Sigmoid colon (tissue), 7 donors: ENCODE data around the gene GDE1. TPM values are rescaled to one million over a fixed set of nuclear protein-coding genes. Genes with fewer than 3 reads are reported as not detected.
A peak's percentile ranks its signal among the peaks of the same experiment; 100 is the strongest.

Source experiments
- DNase-seq: peaks from one replicate; pipeline ENCODE4 v3.0.0-alpha.2; 2019
- H3K27ac ChIP-seq, 4 donors: fragments of 200-600 bp; sonication (generic); one replicate each; pipeline ENCODE4 v1.5.1; 2016 to 2019; ENCODE audit warnings: mild to moderate bottlenecking in 1 of 4
- H3K27me3 ChIP-seq, 3 donors: fragments of 200-600 bp; sonication (generic); one replicate each; pipeline ENCODE4 v1.5.1; 2019; ENCODE audit warnings: mild to moderate bottlenecking in 1 of 3
- H3K36me3 ChIP-seq, 4 donors: fragments of 200-600 bp; sonication (generic); one replicate each; pipeline ENCODE4 v1.5.1; 2016 to 2019
- H3K4me1 ChIP-seq, 4 donors: fragments of 200-600 bp; sonication (generic); one replicate each; pipeline ENCODE4 v1.5.1; 2017 to 2019
- H3K4me3 ChIP-seq, 4 donors: fragments of 200-600 bp; sonication (generic); one replicate each; pipeline ENCODE4 v1.5.1; 2017 to 2019; ENCODE audit warnings: mild to moderate bottlenecking in 2 of 4, moderate library complexity in 1 of 4
- H3K9me3 ChIP-seq, 4 donors: fragments of 200-600 bp in 3 of 4; sonication (generic) in 3 of 4; one replicate each; pipeline versions ENCODE4 v1.5.1 to v1.6.1; 2013 to 2019
- EP300 ChIP-seq, 4 donors: sonication (generic); formaldehyde crosslinking; IDR thresholded peaks; one replicate each; pipeline ENCODE4 v1.6.1; 2017; ENCODE audit warnings: antibody characterized with exemption in 4 of 4
- POLR2A ChIP-seq, 2 donors: fragments of 450-650 bp; IDR thresholded peaks; one replicate each; pipeline ENCODE4 v1.6.1; 2016; ENCODE audit warnings: antibody characterized with exemption in 2 of 2, mild to moderate bottlenecking in 2 of 2, moderate library complexity in 2 of 2
- POLR2AphosphoS5 ChIP-seq, 4 donors: sonication (generic); formaldehyde crosslinking; IDR thresholded peaks; one replicate each; pipeline ENCODE4 v1.6.1; 2017; ENCODE audit warnings: antibody characterized with exemption in 4 of 4
- WGBS, 2 donors: extraction: QIAGEN DNeasy Blood & Tissue Kit; methylation state at CpG; one replicate each; pipeline ENCODE4 v1.1.7; 2013; 5-methylcytosine and 5-hydroxymethylcytosine counted together
- intact Hi-C: fragments of 100-400 bp; cut with DNase I; formaldehyde crosslinking; loops from one replicate; pipeline ENCODE4 v1.15.1; 2023
- polyA plus RNA-seq, 3 donors: library from polyadenylated mRNA; stranded (reverse); fragments of 200-250 nt; gene quantifications; one replicate each; pipeline ENCODE4 v1.2.3, GENCODE V29; 2013
- total RNA-seq, 4 donors: library from RNA; depleted of rRNA; stranded (reverse); fragments of >200 nt; gene quantifications; one replicate each; pipeline ENCODE4 v1.1.0, GENCODE V29; 2016
- TF ChIP-seq, protein P1 (sequence below), 4 experiments: fragments of 450-650 bp in 3 of 4; fragments of 200-600 bp in 1 of 4; IDR thresholded peaks; one replicate each; pipeline ENCODE4 v1.5.1; 2016 to 2019; ENCODE audit warnings: antibody characterized with exemption in 4 of 4, mild to moderate bottlenecking in 3 of 4, moderate library complexity in 2 of 4
- donor health status: healthy with polysubstance abuse.
- donor health status: Bipolar disorder and iron deficiency.
- donor health status: healthy.

GDE1 gene
- total and polyA plus RNA-seq, 7 donors: 56.6 to 107 (median 86.5) TPM

DNA sequence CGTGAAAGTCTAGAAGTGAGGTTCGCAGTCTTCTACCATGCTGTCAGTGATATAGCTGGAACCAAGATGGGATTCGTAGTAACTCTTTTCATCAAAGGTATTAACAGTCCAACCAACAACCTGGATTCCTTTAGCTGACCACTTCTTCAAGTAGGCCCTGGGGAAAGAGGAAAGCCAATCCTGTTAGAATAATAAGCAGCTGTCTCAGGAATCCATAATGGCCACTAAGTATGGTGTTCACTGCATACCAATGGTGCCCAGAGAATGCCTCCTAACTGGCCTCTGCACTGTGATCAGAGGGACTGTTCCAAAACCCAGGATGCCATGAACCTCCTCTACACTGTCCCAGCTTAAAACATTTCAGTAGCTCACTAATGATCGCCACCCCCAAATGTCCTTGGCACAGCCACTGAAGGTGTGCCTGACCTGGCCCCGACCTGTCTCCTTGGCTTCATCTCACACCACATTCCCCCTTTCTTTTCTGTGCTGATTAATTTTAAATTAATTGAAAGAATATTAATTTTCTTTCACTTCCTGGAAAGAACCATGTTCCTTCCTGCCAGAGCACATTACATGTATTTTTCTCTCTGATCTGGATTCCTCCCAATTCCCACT is 18.3 kb downstream of the GDE1 start:
- H3K27ac ChIP-seq: no peak overlapping the region
- no peaks in the 10 kb centered on the region for H3K4me1 ChIP-seq
- H3K9me3 ChIP-seq: no peaks in the 10 kb centered on the region
- H3K4me3 ChIP-seq: no peak overlapping the region
- peaks cover 30 to 94% (median 37%) of the 10 kb centered on the region in 4 donors for H3K36me3 ChIP-seq
- intact Hi-C loops: loop anchor here (2.0 to 5.0 kb wide), 2 partner anchors 116 to 419 kb away; no protein-coding TSS in a partner anchor
- TF ChIP-seq POLR2A (IDR thresholded peaks at IDR 0.05): no peak
- TF ChIP-seq, protein P1, sequence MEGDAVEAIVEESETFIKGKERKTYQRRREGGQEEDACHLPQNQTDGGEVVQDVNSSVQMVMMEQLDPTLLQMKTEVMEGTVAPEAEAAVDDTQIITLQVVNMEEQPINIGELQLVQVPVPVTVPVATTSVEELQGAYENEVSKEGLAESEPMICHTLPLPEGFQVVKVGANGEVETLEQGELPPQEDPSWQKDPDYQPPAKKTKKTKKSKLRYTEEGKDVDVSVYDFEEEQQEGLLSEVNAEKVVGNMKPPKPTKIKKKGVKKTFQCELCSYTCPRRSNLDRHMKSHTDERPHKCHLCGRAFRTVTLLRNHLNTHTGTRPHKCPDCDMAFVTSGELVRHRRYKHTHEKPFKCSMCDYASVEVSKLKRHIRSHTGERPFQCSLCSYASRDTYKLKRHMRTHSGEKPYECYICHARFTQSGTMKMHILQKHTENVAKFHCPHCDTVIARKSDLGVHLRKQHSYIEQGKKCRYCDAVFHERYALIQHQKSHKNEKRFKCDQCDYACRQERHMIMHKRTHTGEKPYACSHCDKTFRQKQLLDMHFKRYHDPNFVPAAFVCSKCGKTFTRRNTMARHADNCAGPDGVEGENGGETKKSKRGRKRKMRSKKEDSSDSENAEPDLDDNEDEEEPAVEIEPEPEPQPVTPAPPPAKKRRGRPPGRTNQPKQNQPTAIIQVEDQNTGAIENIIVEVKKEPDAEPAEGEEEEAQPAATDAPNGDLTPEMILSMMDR (IDR thresholded peaks at IDR 0.05): no peak
- TF ChIP-seq EP300 (IDR thresholded peaks at IDR 0.05): no peak
- TF ChIP-seq POLR2AphosphoS5 (IDR thresholded peaks at IDR 0.05): no peak
- no peaks in the 10 kb centered on the region for H3K27me3 ChIP-seq
- 96% methylated on average over 5 of the region's 5 CpGs for WGBS, 2 donors
- no peak for DNase-seq

DNA sequence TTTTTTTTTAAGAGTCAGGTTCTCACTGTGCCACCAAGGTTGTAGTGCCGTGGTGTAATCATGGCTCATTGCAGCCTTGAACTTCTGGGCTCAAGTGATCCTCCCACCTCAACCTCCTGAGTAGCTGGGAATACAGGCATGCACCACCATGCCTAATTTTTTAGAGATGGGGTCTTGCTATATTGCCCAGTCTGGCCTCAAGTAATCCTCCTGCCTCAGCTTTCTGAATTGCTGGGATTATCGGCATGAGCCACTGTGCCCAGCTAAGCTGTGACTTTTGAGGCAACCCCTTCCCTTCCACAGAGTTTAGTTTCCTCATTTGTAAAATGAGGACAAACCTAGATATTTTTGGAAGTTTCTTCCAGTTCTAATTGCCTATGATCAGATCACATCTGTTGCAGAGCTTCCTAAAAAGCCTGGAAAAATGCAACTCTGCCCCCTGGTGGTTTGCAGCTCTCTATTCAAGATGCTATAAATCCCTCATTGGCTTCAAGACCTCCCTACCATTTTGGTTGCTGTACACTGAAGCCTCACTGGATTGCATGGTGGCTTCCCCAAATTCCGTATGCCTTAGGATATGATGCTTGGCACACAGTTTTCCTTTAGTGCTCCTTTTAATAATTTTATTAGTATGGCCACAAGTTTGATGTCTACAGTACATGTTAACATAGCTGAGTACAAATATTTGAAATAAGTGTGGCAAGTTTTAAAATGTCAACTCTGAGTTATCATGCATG is 19.3 kb downstream of the GDE1 start:
- WGBS, 2 donors: 87 to 96% methylated on average over 3 of the region's 3 CpGs
- no peak overlapping the region for H3K4me3 ChIP-seq
- peaks cover 30 to 89% (median 37%) of the 10 kb centered on the region in 4 donors for H3K36me3 ChIP-seq
- no peaks in the 10 kb centered on the region for H3K9me3 ChIP-seq
- intact Hi-C loops: loop anchor here (2.0 to 5.0 kb wide), 2 partner anchors 115 to 418 kb away; no protein-coding TSS in a partner anchor
- H3K27me3 ChIP-seq: no peaks in the 10 kb centered on the region
- no peak for TF ChIP-seq EP300 (IDR thresholded peaks at IDR 0.05)
- TF ChIP-seq, protein P1 (IDR thresholded peaks at IDR 0.05): peak; percentile 12 to 66 (median 55)
- H3K27ac ChIP-seq: no peak overlapping the region
- no peaks in the 10 kb centered on the region for H3K4me1 ChIP-seq
- DNase-seq: peak; percentile 77

DNA sequence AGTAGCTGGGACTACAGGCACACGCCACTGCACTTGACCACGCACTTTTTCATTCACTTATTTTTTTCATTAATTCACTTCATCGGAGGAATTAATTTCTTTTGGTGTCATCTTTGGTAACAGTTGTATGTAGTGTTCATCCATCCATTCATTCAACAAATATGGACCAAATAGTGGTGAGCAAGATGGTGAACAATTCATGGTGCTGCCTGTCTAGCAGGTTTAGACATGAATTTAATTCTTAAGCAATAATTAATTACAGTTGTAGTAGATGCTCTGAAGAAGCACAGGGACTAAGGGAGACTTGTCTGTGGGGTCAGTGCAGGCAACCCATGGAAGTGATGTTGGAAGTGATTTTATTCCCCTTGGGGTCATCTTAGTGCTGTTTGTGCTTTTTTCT is 22.4 kb downstream of the GDE1 start:
- Histone ChIP-seq H3K4me1 (no peaks in the 10 kb centered on the region), H3K27me3 (no peaks in the 10 kb centered on the region), H3K9me3 (no peaks in the 10 kb centered on the region), H3K36me3 (peaks cover 18 to 58% (median 24%) of the 10 kb centered on the region in 4 donors), H3K27ac (no peak overlapping the region), H3K4me3 (no peak overlapping the region)
- intact Hi-C loops: no loop called here
- WGBS, 2 donors: 79 to 98% methylated on average over 3 of the region's 3 CpGs
- TF ChIP-seq EP300 (IDR thresholded peaks at IDR 0.05): no peak
- TF ChIP-seq, protein P1 (IDR thresholded peaks at IDR 0.05): no peak
- TF ChIP-seq POLR2A (IDR thresholded peaks at IDR 0.05): no peak
- TF ChIP-seq POLR2AphosphoS5 (IDR thresholded peaks at IDR 0.05): no peak
- DNase-seq: no peak

DNA sequence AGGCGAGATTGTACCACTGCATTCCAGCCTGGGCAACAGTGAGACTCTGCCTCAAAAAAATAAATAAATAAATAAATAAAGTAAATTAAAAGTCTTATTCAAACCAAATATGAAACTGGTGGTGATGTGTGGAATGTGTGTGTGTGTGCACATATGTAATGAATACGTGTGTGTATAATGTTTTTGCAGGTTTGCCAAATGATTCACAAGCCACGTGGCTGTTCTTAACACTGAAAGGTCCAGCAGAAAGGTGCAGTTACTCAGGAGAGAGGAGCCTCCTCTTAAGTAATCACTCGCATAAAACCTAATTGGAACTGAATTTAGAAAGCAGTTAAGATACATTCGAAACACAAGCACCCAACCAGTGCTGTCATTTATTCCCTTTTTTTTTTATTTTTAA is 22.9 kb downstream of the GDE1 start:
- intact Hi-C loops: no loop called here
- no peak for DNase-seq
- H3K9me3 ChIP-seq: no peaks in the 10 kb centered on the region
- H3K4me3 ChIP-seq: no peak overlapping the region
- H3K36me3 ChIP-seq: peaks cover 14 to 53% (median 19%) of the 10 kb centered on the region in 4 donors
- H3K27ac ChIP-seq: no peak overlapping the region
- 75 to 76% methylated on average over 5 of the region's 5 CpGs for WGBS, 2 donors
- no peaks in the 10 kb centered on the region for H3K27me3 ChIP-seq
- H3K4me1 ChIP-seq: no peaks in the 10 kb centered on the region
- TF ChIP-seq POLR2AphosphoS5 (IDR thresholded peaks at IDR 0.05): no peak
- no peak for TF ChIP-seq EP300 (IDR thresholded peaks at IDR 0.05)
- no peak for TF ChIP-seq POLR2A (IDR thresholded peaks at IDR 0.05)
- TF ChIP-seq, protein P1 (IDR thresholded peaks at IDR 0.05): no peak
